Measurements from ENCODE around the gene FLNA. TPM values are rescaled to one million over a fixed set of nuclear protein-coding genes. Genes with fewer than 3 reads are reported as not detected.

The FLNA gene
- total and polyA plus RNA-seq, 2 of the 13 experiments (the other 11 are each of a cell fraction or from before 2014, with no cell fraction given), result 83.4 to 174 TPM

DNA sequence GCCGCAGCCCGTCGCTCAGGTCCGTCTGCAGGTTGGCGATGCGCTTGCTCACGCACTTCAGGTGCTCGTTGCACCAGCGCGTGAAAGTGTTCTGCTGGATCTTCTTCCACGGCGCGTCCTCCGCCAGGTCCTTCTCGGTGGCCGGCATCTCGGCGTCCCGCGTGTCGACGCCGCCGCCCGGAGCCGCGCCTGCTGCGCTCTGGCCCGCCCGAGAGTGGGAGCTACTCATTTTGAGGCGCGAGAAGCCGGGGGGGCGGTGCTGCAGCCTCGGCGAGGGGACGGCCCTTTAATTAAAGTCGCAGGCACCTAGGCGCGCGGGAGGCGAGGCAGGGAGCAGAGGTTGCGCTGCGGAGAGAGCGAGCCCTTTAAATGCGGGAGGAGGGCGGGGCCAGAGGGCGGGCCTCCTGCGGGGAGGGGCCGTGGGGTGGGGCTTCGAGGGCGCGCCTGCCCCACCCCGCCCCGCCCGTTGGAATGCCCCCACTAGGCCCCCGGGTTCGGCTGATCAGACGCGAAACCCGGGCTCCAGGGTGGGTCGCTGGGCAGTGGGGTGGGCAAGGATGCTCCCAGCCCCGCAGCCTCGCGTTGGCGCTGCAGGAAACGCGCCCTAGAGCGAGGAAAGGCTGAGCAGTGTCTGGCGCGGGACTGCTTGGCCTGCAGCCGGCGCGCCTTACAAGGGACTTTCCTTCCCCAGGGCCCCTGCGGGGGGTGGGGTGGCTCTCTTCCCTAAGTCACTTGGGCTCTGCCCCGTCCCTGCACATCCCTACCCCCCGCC, 3.2 kb downstream of the FLNA start (continued):
- TF ChIP-seq RXRB (CRISPR knock-in tag; IDR thresholded peaks at IDR 0.05; ENCODE audit: borderline replicate concordance) (peak; percentile 29; the same call in 1 of the 2 replicates), CBFB (CRISPR knock-in tag; IDR thresholded peaks at IDR 0.05) (peak; percentile 48; the same call in 1 of the 2 replicates), ZFP36L1 (CRISPR knock-in tag; IDR thresholded peaks at IDR 0.05) (peak; percentile 62; the same call in 1 of the 2 replicates), ZSCAN20 (CRISPR knock-in tag; IDR thresholded peaks at IDR 0.05; ENCODE audit: borderline replicate concordance) (no peak), HNRNPH1 (optimal IDR thresholded peaks at IDR 0.05; ENCODE audit: low read depth, low read length) (no peak), ZNF331 (CRISPR knock-in tag; IDR thresholded peaks at IDR 0.05) (0 out of 2 replicates have a peak, but pooled peaks have one; percentile 22), PATZ1 (CRISPR knock-in tag; IDR thresholded peaks at IDR 0.05) (peak; percentile 80), ZSCAN9 (CRISPR knock-in tag; IDR thresholded peaks at IDR 0.05; ENCODE audit: borderline replicate concordance) (0 out of 2 replicates have a peak, but pooled peaks have one; percentile 58), ZSCAN21 (CRISPR knock-in tag; IDR thresholded peaks at IDR 0.05; ENCODE audit: borderline replicate concordance) (peak; percentile 80; the same call in 1 of the 2 replicates), HNF1B (CRISPR knock-in tag; IDR thresholded peaks at IDR 0.05) (no peak), NCOA5 (CRISPR knock-in tag; IDR thresholded peaks at IDR 0.05) (no peak), HDAC1 (CRISPR knock-in tag; IDR thresholded peaks at IDR 0.05) (peak; percentile 67; the same call in 1 of the 2 replicates), SALL1 (CRISPR knock-in tag; IDR thresholded peaks at IDR 0.05) (peak; percentile 80), KDM2A (CRISPR knock-in tag; IDR thresholded peaks at IDR 0.05; ENCODE audit: borderline replicate concordance, low read depth) (peak; percentile 82), MIER3 (CRISPR knock-in tag; IDR thresholded peaks at IDR 0.05; ENCODE audit: borderline replicate concordance) (peak; percentile 19; the same call in 1 of the 2 replicates), ZNF710 (CRISPR knock-in tag; IDR thresholded peaks at IDR 0.05; ENCODE audit: borderline replicate concordance) (peak; percentile 60; the same call in 1 of the 2 replicates), SKIL (CRISPR knock-in tag; IDR thresholded peaks at IDR 0.05; ENCODE audit: borderline replicate concordance) (peak; percentile 36; the same call in 1 of the 2 replicates), WIZ (CRISPR knock-in tag; IDR thresholded peaks at IDR 0.05) (0 out of 2 replicates have a peak, but pooled peaks have one; percentile 51), PHF21A (CRISPR knock-in tag; IDR thresholded peaks at IDR 0.05) (peak; percentile 64), KMT2A (CRISPR knock-in tag; IDR thresholded peaks at IDR 0.05) (peak; percentile 54; the same call in 1 of the 2 replicates), ZNF354B (CRISPR knock-in tag; IDR thresholded peaks at IDR 0.05) (no peak), ELF3 (CRISPR knock-in tag; IDR thresholded peaks at IDR 0.05) (peak; percentile 31; the same call in 1 of the 2 replicates)

All from HepG2 (cell line).